ENCODE measurements around the gene TYSND1. TPM values are rescaled to one million over a fixed set of nuclear protein-coding genes. Genes with fewer than 3 reads are reported as not detected.

Gene TYSND1
- polyA plus RNA-seq, 3 donors from 2014 or later: 16.6 to 20.0 (median 18.3) TPM

- Mint-ChIP-seq H3K4me1 (peaks cover 36 to 55% of the 10 kb centered on the region in 2 donors), H3K9me3 (no peaks in the 10 kb centered on the region), H3K4me3 (no peak overlapping the region), H3K36me3 (peaks cover 24 to 57% (median 26%) of the 10 kb centered on the region in 3 donors), H3K27ac (no peak overlapping the region), H3K27me3 (ENCODE audit: low read depth in 3 of 3) (peaks cover 2 to 5% (median 3%) of the 10 kb centered on the region in 3 donors)
- no peak for DNase-seq
Observed at GRCh38 chr10:70158113-70158512, 11.6 kb upstream of the TYSND1 start.

- no peak for DNase-seq
- peaks cover 0 to 3% (median 3%) of the 10 kb centered on the region in 3 donors for H3K27me3 Mint-ChIP-seq (ENCODE audit: low read depth in 3 of 3)
- H3K9me3 Mint-ChIP-seq: no peaks in the 10 kb centered on the region
- peaks cover 17 to 32% of the 10 kb centered on the region in 2 donors for H3K4me1 Mint-ChIP-seq
- H3K36me3 Mint-ChIP-seq: peaks cover 34 to 72% (median 37%) of the 10 kb centered on the region in 3 donors
- H3K27ac Mint-ChIP-seq: peak overlapping the region in 1 of 6 donors; percentile 1
- no peak overlapping the region for H3K4me3 Mint-ChIP-seq
Observed at GRCh38 chr10:70155255-70155838, 8.8 kb upstream of the TYSND1 start.

GRCh38 chr10:70148516-70148915, 2.0 kb upstream of the TYSND1 start:
- Mint-ChIP-seq H3K9me3 (no peaks in the 10 kb centered on the region), H3K27ac (peak overlapping the region in 3 of 6 donors; percentile 36 to 62 (median 55)), H3K36me3 (peaks cover 16 to 28% (median 18%) of the 10 kb centered on the region in 3 donors), H3K4me3 (no peak overlapping the region), H3K27me3 (ENCODE audit: low read depth in 3 of 3) (peaks cover 4 to 10% (median 5%) of the 10 kb centered on the region in 3 donors), H3K4me1 (peaks cover 26 to 43% of the 10 kb centered on the region in 2 donors)
- DNase-seq: no peak

GRCh38 chr10:70147259-70147625, 742 bp upstream of the TYSND1 start:
- Mint-ChIP-seq H3K4me3 (peak overlapping the region; percentile 86 to 95 (median 90)), H3K36me3 (peaks cover 8 to 15% (median 15%) of the 10 kb centered on the region in 3 donors), H3K27ac (peak overlapping the region; percentile 79 to 98 (median 96)), H3K4me1 (peaks cover 33 to 34% of the 10 kb centered on the region in 2 donors), H3K9me3 (no peaks in the 10 kb centered on the region), H3K27me3 (ENCODE audit: low read depth in 3 of 3) (peaks cover 4 to 10% (median 7%) of the 10 kb centered on the region in 3 donors)
- no peak for DNase-seq

GRCh38 chr10:70145666-70146488, 623 bp downstream of the TYSND1 start:
- DNase-seq: peak; percentile 78 to 82 (median 81)
- H3K9me3 Mint-ChIP-seq: no peaks in the 10 kb centered on the region
- peaks cover 28 to 39% of the 10 kb centered on the region in 2 donors for H3K4me1 Mint-ChIP-seq
- peak overlapping the region; percentile 81 to 93 (median 90) for H3K4me3 Mint-ChIP-seq
- H3K27ac Mint-ChIP-seq: peak overlapping the region; percentile 79 to 97 (median 91)
- H3K36me3 Mint-ChIP-seq: peaks cover 4 to 8% (median 5%) of the 10 kb centered on the region in 3 donors
- peaks cover 4 to 10% (median 7%) of the 10 kb centered on the region in 3 donors for H3K27me3 Mint-ChIP-seq (ENCODE audit: low read depth in 3 of 3)

- H3K9me3 Mint-ChIP-seq: no peaks in the 10 kb centered on the region
- peaks cover 28 to 43% of the 10 kb centered on the region in 2 donors for H3K4me1 Mint-ChIP-seq
- peaks cover 4 to 10% (median 7%) of the 10 kb centered on the region in 3 donors for H3K27me3 Mint-ChIP-seq (ENCODE audit: low read depth in 3 of 3)
- peak overlapping the region; percentile 81 to 89 (median 86) for H3K4me3 Mint-ChIP-seq
- H3K36me3 Mint-ChIP-seq: peaks cover 4 to 5% (median 5%) of the 10 kb centered on the region in 3 donors
- DNase-seq: no peak
- H3K27ac Mint-ChIP-seq: peak overlapping the region; percentile 49 to 89 (median 82)
Observed at GRCh38 chr10:70145166-70145665, 1.3 kb downstream of the TYSND1 start.

- DNase-seq: no peak
- Mint-ChIP-seq H3K4me3 (peak overlapping the region; percentile 81 to 89 (median 86)), H3K27ac (peak overlapping the region; percentile 57 to 89 (median 82)), H3K27me3 (ENCODE audit: low read depth in 3 of 3) (peaks cover 4 to 10% (median 7%) of the 10 kb centered on the region in 3 donors), H3K9me3 (no peaks in the 10 kb centered on the region), H3K4me1 (peaks cover 28 to 38% of the 10 kb centered on the region in 2 donors), H3K36me3 (no peaks in the 10 kb centered on the region)
Observed at GRCh38 chr10:70144372-70145110, 2.0 kb downstream of the TYSND1 start.

- Mint-ChIP-seq H3K27me3 (ENCODE audit: low read depth in 3 of 3) (peaks cover 4 to 10% (median 7%) of the 10 kb centered on the region in 3 donors), H3K9me3 (no peaks in the 10 kb centered on the region), H3K4me3 (no peak overlapping the region), H3K36me3 (no peaks in the 10 kb centered on the region), H3K27ac (no peak overlapping the region), H3K4me1 (peaks cover 30 to 43% of the 10 kb centered on the region in 2 donors)
- no peak for DNase-seq
Observed at GRCh38 chr10:70142555-70142954, 3.9 kb downstream of the TYSND1 start.

- no peaks in the 10 kb centered on the region for H3K9me3 Mint-ChIP-seq
- H3K27ac Mint-ChIP-seq: peak overlapping the region in 1 of 6 donors; percentile 30
- H3K27me3 Mint-ChIP-seq (ENCODE audit: low read depth in 3 of 3): peaks cover 0 to 4% (median 4%) of the 10 kb centered on the region in 3 donors
- DNase-seq: no peak
- peaks cover 31 to 40% of the 10 kb centered on the region in 2 donors for H3K4me1 Mint-ChIP-seq
- H3K4me3 Mint-ChIP-seq: no peak overlapping the region
- H3K36me3 Mint-ChIP-seq: no peaks in the 10 kb centered on the region
Observed at GRCh38 chr10:70140297-70140696, 6.2 kb downstream of the TYSND1 start.

DNA sequence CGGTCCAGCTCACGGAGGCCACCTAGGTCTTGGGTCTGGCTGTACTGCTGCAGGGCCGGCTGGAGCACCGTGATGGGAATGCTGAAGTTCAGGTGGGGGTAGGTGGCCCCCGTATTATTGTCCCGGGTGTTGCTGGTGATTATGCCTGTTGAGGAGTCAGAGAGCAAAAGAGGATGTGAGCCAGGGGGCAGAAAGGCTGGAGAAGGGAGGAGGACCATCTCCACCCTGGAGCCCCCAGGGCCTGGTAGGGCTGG, 6.6 kb downstream of the TYSND1 start:
- H3K4me1 Mint-ChIP-seq: peaks cover 28 to 36% of the 10 kb centered on the region in 2 donors
- no peak overlapping the region for H3K4me3 Mint-ChIP-seq
- no peaks in the 10 kb centered on the region for H3K9me3 Mint-ChIP-seq
- no peak for DNase-seq
- H3K36me3 Mint-ChIP-seq: no peaks in the 10 kb centered on the region
- no peak overlapping the region for H3K27ac Mint-ChIP-seq
- peaks cover 0 to 4% (median 4%) of the 10 kb centered on the region in 3 donors for H3K27me3 Mint-ChIP-seq (ENCODE audit: low read depth in 3 of 3)

DNA sequence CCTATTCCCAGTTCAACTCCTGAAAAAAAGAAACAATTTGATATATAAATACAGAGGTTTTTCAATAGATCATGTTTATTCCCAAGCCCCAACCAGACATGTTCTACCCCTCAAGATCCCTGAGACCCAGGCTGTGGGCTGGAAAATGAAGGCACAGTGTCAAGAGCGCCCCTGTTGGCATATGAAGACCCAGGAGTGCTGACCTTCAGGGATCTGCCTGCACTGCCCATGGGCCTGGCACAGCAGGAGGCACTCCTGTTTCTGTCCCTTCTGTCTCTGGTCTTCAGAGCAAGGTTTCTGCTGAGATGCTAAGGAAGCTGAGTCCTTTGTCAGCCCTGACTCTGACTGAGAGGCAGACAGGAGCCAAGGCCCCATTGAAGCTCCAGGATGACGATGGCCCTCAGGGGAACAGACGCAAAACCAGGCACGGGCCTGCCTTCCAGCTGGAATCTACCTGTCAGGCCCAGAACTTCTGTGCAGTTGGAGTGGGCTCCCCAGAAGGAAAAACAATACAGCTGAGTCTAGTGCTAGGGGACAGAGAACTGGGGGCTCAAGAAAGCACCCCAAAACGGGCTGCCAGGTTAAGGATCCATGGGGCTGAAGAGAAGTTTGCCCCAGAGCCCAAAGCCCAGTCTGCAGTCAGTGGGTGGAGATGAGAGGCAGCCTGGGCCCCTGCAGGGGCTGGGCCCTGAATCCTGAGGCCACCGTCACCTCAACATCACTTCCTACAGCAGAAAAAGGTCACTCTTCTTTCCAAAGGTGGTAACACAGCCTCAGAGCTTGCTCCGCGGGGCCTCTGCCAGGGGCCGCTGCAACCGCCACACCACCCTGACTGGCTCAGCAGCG, 7.1 kb downstream of the TYSND1 start:
- Mint-ChIP-seq H3K4me1 (peaks cover 23 to 31% of the 10 kb centered on the region in 2 donors), H3K27me3 (ENCODE audit: low read depth in 3 of 3) (peaks cover 0 to 4% (median 2%) of the 10 kb centered on the region in 3 donors), H3K27ac (no peak overlapping the region), H3K4me3 (no peak overlapping the region), H3K36me3 (no peaks in the 10 kb centered on the region), H3K9me3 (no peaks in the 10 kb centered on the region)
- DNase-seq: no peak

DNA sequence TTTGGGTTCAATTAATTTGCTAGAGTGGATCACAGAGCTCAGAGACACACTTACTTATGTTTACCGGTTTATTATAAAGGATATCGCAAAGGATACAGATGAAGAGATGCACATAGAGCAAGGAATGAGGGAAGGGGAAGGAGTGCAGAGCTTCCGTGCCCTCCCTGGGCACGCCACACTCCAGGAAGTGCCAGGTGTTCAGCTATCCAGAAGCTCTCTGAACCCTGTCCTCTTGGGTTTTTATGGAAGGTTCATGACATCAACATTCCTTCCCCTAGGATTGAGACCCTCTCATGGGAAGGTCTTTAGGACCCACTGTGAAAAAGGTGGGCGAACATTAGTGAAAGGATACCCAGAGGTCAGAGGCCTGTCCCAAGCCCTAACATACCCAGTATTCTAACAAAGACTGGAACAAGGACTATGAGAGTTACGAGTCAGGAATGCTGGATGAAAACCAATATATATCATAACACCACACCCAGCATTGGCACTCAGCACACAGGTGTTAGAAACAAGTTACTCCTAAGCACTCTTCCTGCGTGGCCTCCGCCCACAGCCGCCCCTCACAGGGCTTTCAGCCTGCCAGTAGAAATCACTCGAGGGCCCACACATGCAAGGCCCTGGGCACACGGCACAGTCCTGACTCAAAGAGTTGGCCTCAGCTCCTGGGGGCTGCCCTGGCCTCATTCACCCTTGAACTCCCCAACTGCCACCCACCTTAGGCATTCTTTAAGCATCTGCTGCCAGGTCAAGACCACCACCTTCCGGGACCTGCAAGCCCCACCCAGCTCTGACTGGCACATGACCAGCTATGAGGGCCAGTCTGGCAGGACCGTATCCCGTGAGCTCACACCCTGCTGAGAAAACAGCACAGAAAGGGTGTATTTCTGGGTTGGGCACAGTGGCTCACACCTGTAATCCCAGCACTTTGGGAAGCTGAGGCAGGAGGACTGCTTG, 8.3 kb downstream of the TYSND1 start:
- H3K27ac Mint-ChIP-seq: no peak overlapping the region
- peaks cover under 1 to 4% (median 3%) of the 10 kb centered on the region in 3 donors for H3K27me3 Mint-ChIP-seq (ENCODE audit: low read depth in 3 of 3)

More for the DNA sequence above, 8.3 kb downstream of the TYSND1 start:
- H3K4me3 Mint-ChIP-seq: no peak overlapping the region
- no peaks in the 10 kb centered on the region for H3K9me3 Mint-ChIP-seq
- no peak for DNase-seq
- peaks cover 18 to 31% of the 10 kb centered on the region in 2 donors for H3K4me1 Mint-ChIP-seq
- H3K36me3 Mint-ChIP-seq: no peaks in the 10 kb centered on the region
